Stimulated activated CD4-positive, alpha-beta T cell treated with anti-CD3 and anti-CD28 coated beads, Interleukin-12 subunit alpha, Interleukin-12 subunit beta, amount 100 ng/mL, for 24 hours (primary cell): ENCODE data around the gene ZNF440.
A peak's percentile ranks its signal among the peaks of the same experiment; 100 is the strongest.
"Not testable (repeated sequence)": the region's sequence is repeated elsewhere in the genome, so short reads cannot be mapped to it uniquely, and the experiment has no call there.

ENCODE experiments used
- DNase-seq, 2 experiments: peaks; one replicate each; pipeline ENCODE4 v3.0.0-alpha.2; 2020; ENCODE audit warnings: low read depth in 2 of 2

ZNF440 gene

GRCh38 chr19:11828957-11829876 lies 15.1 kb downstream of the ZNF440 start:
- DNase-seq: not testable (repeated sequence)

DNA sequence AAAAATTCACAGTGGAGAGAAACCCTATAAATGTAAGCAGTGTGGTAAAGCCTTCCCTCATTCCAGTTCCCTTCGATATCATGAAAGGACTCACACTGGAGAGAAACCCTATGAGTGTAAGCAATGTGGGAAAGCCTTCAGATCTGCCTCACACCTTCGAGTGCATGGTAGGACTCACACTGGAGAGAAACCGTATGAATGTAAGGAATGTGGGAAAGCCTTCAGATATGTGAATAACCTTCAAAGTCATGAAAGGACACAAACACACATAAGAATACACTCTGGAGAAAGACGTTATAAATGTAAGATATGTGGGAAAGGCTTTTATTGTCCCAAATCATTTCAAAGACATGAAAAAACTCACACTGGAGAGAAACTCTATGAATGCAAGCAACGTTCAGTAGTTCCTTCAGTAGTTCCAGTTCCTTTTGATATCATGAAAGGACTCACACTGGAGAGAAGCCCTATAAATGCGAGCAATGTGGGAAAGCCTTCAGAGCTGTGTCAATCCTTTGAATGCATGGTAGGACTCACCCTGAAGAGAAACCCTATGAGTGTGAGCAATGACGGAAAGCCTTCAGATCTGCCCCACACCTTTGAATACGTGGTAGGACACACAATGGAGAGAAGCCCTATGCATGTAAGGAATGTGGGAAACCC lies 18.3 kb downstream of the ZNF440 start:
- no peak for DNase-seq

GRCh38 chr19:11833541-11833940 lies 19.5 kb downstream of the ZNF440 start:
- no peak for DNase-seq

- not testable (repeated sequence) for DNase-seq
Observed at GRCh38 chr19:11835626-11836066, 21.6 kb downstream of the ZNF440 start.

GRCh38 chr19:11843722-11844121 lies 29.6 kb downstream of the ZNF440 start:
- no peak for DNase-seq

GRCh38 chr19:11847615-11848014 lies 33.5 kb downstream of the ZNF440 start:
- not testable (repeated sequence) for DNase-seq

GRCh38 chr19:11848200-11848593 lies 34.1 kb downstream of the ZNF440 start:
- no peak for DNase-seq

GRCh38 chr19:11848594-11849469 lies 34.8 kb downstream of the ZNF440 start, which contains the start of gene ZNF439:
TSS of gene ZNF439 (plus strand) at chr19:11848726. CDS start at chr19:11848868, 142 bp downstream.
- DNase-seq: peak; percentile 81 to 93

- DNase-seq: not testable (repeated sequence)
Observed at GRCh38 chr19:11850289-11850688, 36.2 kb downstream of the ZNF440 start.

GRCh38 chr19:11853358-11853757 lies 39.3 kb downstream of the ZNF440 start:
- no peak for DNase-seq

- no peak for DNase-seq
Observed at GRCh38 chr19:11856596-11857250, 42.6 kb downstream of the ZNF440 start.

DNA sequence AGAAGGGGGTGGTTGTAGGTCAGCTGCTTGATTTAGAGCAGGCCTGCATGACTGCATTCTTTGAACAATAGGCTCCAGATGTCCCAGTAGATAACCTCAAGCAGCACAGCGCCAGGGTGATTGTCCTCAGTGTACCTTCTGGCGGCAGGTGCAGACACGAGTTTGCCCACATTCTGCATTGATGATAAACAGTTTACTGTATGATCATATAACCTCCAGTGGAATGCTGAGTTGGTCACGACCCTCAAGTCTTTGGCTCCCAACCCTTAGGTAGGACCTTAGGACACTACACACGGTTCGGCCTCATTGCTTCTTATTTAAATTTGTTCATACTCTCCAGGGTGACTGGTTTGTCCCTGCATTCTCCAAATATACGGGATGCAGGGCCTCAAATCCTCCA lies 46.6 kb downstream of the ZNF440 start:
- DNase-seq: no peak

- DNase-seq: no peak
Observed at GRCh38 chr19:11861301-11861700, 47.2 kb downstream of the ZNF440 start.

- not testable (repeated sequence) for DNase-seq
Observed at GRCh38 chr19:11867766-11868165, 53.7 kb downstream of the ZNF440 start.

GRCh38 chr19:11868188-11868587 lies 54.1 kb downstream of the ZNF440 start:
- no peak for DNase-seq

DNA sequence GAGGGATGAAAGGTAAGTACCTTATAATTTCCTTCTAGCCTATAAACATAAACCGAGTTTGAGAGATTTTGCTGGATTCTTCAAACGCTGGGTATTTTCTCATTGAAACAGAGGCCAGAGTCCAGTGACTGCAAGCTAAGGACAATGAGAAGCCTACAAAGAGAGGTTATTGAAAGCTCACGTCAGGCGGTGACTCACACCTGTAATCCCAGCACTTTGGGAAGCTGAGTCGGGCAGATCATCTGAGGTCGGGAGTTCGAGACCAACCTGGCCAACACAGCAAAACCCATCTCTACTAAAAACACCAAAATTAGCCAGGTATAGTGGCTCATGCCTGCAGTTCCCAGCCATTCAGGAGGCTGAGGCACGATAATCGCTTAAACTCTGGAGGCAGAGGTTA lies 58.6 kb downstream of the ZNF440 start:
- no peak for DNase-seq

DNA sequence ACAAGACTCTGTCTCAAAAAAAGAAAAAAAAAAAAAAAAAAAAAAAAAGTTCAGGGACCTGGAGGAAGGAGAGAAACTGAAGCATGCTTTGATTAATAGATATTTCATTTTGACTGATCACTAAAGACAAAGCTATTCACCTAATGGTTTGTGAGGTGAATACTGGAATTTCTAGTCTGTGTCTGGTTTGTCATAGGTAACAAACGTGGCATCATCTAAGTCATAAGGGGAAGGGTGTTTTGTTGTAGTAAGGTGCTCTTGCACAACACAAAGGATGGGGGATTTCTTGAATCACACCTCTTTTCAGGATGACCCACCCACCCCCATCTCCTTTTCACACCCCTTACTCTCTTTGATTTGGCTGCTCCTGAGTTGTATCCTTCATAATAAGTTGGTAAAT lies 59.7 kb downstream of the ZNF440 start:
- no peak for DNase-seq

DNA sequence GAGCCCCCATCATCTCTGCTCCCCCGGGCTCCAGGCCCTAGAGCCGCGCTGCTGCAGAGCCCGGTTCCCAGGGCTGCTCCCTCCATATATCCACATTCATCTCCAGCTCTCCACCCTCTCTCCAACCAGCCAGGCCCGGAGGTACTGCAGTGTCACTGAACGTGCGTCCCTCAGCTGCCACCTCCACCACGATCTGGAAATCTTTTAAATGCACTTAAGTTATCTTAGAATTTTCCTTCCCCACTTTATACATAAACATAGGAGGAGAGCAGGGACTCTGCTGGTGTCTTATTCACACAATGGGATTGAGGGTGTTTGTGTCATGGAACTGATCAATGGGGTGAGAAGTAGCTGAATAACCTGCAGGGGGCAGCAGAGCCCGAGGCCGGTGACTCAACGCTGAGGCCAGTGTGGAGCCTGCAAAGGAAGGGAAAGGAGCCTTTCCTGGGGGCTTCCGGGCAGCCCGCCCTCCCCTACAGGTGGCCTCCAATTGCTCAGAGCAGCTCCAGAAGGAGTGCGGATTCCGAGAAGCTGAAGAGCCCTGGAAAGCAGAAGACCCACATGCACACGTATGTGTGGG lies 65.7 kb downstream of the ZNF440 start:
- peak in 1 of 2 experiments; percentile 43 for DNase-seq

DNA sequence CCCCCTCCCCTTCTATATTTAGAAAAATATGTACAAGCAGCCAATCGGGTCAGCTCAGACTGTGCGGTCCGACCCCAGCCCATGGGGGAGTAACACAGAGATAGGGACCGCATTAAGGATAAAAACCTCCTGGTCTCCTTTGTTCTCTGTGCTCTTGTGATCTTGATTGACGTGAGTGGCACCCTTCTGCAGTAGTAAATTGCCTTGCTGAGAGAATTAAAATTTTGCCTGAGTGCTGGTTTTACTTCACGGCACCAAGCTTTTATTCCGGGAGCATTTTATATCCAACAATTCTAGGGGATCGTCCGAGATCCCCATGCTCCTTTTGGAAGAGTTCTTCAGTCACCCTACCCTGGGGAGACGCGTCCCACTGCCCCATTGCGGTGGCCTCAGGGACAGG lies 66.5 kb downstream of the ZNF440 start:
- DNase-seq: no peak

DNA sequence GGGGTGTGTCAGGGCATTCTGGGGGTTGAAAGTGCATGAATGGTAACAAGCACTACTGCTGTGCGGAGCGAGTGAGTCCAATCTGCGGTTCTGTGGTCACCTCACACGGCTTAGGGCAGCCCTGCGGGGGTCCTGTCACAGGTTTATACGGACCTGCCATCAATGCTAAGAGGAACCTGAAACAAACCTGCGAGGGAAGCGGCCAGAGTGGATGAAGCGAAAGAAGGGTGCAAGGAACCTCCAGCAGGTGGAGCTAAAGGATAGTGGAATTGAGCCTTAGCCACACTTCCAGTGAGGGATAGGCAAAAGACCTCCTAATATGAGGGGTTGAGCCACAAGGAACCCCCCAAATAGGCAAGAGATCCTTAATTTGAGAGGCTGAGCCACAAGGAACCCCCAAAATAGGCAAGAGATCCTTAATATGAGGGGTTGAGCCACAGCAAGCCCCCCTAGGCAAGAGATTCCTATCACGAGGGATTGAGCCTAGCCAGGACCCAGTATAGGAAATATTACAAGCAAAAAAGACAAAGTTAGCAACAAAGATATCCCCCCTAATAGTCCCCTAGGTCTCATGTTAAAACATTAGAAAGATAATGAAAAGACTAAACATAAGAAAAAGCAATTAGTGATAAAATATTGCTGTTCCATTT lies 67.2 kb downstream of the ZNF440 start:
- peak; percentile 17 to 55 for DNase-seq
